Measurements from ENCODE around the gene CTAG1A. TPM values are rescaled to one million over a fixed set of nuclear protein-coding genes. Genes with fewer than 3 reads are reported as not detected.
A peak's percentile ranks its signal among the peaks of the same experiment; 100 is the strongest.

CTAG1A gene
- total and polyA plus RNA-seq, 9 of the 15 experiments (the other 6 are each of a cell fraction or from before 2014, with no cell fraction given): 0.32 TPM; not detected in 8

DNA sequence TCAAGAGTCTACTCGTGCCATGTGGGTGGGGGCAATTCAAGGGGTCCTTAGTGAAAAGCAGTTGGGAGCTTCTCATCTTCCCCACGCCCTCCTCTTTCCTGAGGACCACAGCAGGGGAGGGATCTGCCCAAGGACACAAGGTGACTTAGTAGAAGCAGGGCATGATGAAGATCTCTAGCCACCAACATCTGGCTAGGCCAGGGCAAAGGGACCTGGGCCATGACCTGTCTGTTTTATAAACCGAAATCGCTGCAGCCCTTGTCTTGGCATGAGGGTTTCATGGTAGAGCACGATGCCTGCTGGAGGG is 43.4 kb upstream of the CTAG1A start (continued):
- TF ChIP-seq HNRNPLL (IDR thresholded peaks at IDR 0.05; ENCODE audit: low read depth, low read length, poor library complexity, severe bottlenecking) (no peak), NR4A1 (CRISPR knock-in tag; IDR thresholded peaks at IDR 0.05) (no peak), NR4A1 (tag; IDR thresholded peaks at IDR 0.05) (peak; percentile 83), SMARCE1 (IDR thresholded peaks at IDR 0.05) (no peak), SIN3B (IDR thresholded peaks at IDR 0.05; ENCODE audit: low read depth) (no peak), LARP7 (IDR thresholded peaks at IDR 0.05) (no peak), ATF1 (CRISPR knock-in tag; IDR thresholded peaks at IDR 0.05) (no peak), ATF1 (tag; IDR thresholded peaks at IDR 0.05) (no peak), RBM39 (optimal IDR thresholded peaks at IDR 0.05; ENCODE audit: low read depth, low read length) (no peak), ELF2 (CRISPR knock-in tag; IDR thresholded peaks at IDR 0.05) (0 out of 2 replicates have a peak, but pooled peaks have one; percentile 16), NR2F6 (CRISPR knock-in tag; IDR thresholded peaks at IDR 0.05) (no peak), ARNT (IDR thresholded peaks at IDR 0.05) (no peak), BRD9 (IDR thresholded peaks at IDR 0.05; ENCODE audit: low read depth, partially characterized antibody) (no peak), FOXJ3 (CRISPR knock-in tag; IDR thresholded peaks at IDR 0.05) (no peak), DNMT1 (IDR thresholded peaks at IDR 0.05) (no peak), ZNF431 (CRISPR knock-in tag; IDR thresholded peaks at IDR 0.05) (no peak), RHOXF2B (CRISPR knock-in tag; conservative IDR thresholded peaks at IDR 0.05) (no peak), TEAD4 (IDR thresholded peaks at IDR 0.05; ENCODE audit: low read length) (no peak), TEAD4 (CRISPR knock-in tag; IDR thresholded peaks at IDR 0.05; ENCODE audit: borderline replicate concordance) (no peak), ZNF644 (tag; IDR thresholded peaks at IDR 0.05; ENCODE audit: low read depth) (0 out of 2 replicates have a peak, but pooled peaks have one; percentile 0), ZNF445 (CRISPR knock-in tag; IDR thresholded peaks at IDR 0.05; ENCODE audit: low read depth) (no peak), HMG20B (CRISPR knock-in tag; IDR thresholded peaks at IDR 0.05) (no peak), MEF2D (tag; conservative IDR thresholded peaks at IDR 0.05; ENCODE audit: low read depth) (peak; percentile 56; the same call in 1 of the 2 replicates), KAT7 (CRISPR knock-in tag; IDR thresholded peaks at IDR 0.05; ENCODE audit: borderline replicate concordance) (0 out of 2 replicates have a peak, but pooled peaks have one; percentile 50), PHB (CRISPR knock-in tag; IDR thresholded peaks at IDR 0.05) (no peak)
- TF ChIP-seq, protein P1, sequence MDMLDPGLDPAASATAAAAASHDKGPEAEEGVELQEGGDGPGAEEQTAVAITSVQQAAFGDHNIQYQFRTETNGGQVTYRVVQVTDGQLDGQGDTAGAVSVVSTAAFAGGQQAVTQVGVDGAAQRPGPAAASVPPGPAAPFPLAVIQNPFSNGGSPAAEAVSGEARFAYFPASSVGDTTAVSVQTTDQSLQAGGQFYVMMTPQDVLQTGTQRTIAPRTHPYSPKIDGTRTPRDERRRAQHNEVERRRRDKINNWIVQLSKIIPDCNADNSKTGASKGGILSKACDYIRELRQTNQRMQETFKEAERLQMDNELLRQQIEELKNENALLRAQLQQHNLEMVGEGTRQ (CRISPR knock-in tag; IDR thresholded peaks at IDR 0.05): no peak
- TF ChIP-seq, protein P2, sequence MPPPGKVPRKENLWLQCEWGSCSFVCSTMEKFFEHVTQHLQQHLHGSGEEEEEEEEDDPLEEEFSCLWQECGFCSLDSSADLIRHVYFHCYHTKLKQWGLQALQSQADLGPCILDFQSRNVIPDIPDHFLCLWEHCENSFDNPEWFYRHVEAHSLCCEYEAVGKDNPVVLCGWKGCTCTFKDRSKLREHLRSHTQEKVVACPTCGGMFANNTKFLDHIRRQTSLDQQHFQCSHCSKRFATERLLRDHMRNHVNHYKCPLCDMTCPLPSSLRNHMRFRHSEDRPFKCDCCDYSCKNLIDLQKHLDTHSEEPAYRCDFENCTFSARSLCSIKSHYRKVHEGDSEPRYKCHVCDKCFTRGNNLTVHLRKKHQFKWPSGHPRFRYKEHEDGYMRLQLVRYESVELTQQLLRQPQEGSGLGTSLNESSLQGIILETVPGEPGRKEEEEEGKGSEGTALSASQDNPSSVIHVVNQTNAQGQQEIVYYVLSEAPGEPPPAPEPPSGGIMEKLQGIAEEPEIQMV (tag; conservative IDR thresholded peaks at IDR 0.05; ENCODE audit: low read depth): peak; percentile 60; the same call in 1 of the 2 replicates
- TF ChIP-seq, protein P3, sequence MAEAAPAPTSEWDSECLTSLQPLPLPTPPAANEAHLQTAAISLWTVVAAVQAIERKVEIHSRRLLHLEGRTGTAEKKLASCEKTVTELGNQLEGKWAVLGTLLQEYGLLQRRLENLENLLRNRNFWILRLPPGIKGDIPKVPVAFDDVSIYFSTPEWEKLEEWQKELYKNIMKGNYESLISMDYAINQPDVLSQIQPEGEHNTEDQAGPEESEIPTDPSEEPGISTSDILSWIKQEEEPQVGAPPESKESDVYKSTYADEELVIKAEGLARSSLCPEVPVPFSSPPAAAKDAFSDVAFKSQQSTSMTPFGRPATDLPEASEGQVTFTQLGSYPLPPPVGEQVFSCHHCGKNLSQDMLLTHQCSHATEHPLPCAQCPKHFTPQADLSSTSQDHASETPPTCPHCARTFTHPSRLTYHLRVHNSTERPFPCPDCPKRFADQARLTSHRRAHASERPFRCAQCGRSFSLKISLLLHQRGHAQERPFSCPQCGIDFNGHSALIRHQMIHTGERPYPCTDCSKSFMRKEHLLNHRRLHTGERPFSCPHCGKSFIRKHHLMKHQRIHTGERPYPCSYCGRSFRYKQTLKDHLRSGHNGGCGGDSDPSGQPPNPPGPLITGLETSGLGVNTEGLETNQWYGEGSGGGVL (CRISPR knock-in tag; IDR thresholded peaks at IDR 0.05): no peak
- TF ChIP-seq, protein P4, sequence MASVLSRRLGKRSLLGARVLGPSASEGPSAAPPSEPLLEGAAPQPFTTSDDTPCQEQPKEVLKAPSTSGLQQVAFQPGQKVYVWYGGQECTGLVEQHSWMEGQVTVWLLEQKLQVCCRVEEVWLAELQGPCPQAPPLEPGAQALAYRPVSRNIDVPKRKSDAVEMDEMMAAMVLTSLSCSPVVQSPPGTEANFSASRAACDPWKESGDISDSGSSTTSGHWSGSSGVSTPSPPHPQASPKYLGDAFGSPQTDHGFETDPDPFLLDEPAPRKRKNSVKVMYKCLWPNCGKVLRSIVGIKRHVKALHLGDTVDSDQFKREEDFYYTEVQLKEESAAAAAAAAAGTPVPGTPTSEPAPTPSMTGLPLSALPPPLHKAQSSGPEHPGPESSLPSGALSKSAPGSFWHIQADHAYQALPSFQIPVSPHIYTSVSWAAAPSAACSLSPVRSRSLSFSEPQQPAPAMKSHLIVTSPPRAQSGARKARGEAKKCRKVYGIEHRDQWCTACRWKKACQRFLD (CRISPR knock-in tag; IDR thresholded peaks at IDR 0.05): peak; percentile 85
